Prostate gland (tissue), 2 donors: ENCODE results near the gene STOML1. TPM values are rescaled to one million over a fixed set of nuclear protein-coding genes. Genes with fewer than 3 reads are reported as not detected.

Source experiments
- DNase-seq: peaks from one replicate; pipeline ENCODE4 v3.0.0-alpha.2; 2019; ENCODE audit warnings: low spot score
- H3K27ac ChIP-seq, 2 donors: fragments of 200-600 bp; sonication (generic); 2 replicates each; pipeline ENCODE4 v1.5.1; 2017 to 2019
- H3K27me3 ChIP-seq: fragments of 200-600 bp; sonication (generic); replicated peaks from 2 replicates; pipeline ENCODE4 v1.5.1; 2019; ENCODE audit not compliant: insufficient read depth
- H3K36me3 ChIP-seq, 2 donors: fragments of 200-600 bp; sonication (generic); 1 replicate in 1 of 2; 2 replicates in 1 of 2; pipeline versions ENCODE4 v1.5.1 to v1.8.1; 2017 to 2019
- H3K4me1 ChIP-seq: fragments of 200-600 bp; sonication (generic); replicated peaks from 2 replicates; pipeline ENCODE4 v1.5.1; 2019
- H3K4me3 ChIP-seq, 2 donors: fragments of 200-600 bp; sonication (generic); 2 replicates each; pipeline ENCODE4 v1.5.1; 2017 to 2019
- H3K9me3 ChIP-seq: fragments of 200-600 bp; sonication (generic); 2 replicates; pipeline ENCODE4 v1.5.1; 2017
- POLR2A ChIP-seq: fragments of 450-650 bp; IDR thresholded peaks from one replicate; pipeline ENCODE4 v1.6.1; 2016; ENCODE audit warnings: antibody characterized with exemption, mild to moderate bottlenecking
- POLR2AphosphoS5 ChIP-seq: sonication (generic); formaldehyde crosslinking; IDR thresholded peaks from one replicate; pipeline ENCODE4 v1.6.1; 2017; ENCODE audit warnings: antibody characterized with exemption
- WGBS: methylation state at CpG from one replicate; pipeline ENCODE4 v1.1.5; 2018; 5-methylcytosine and 5-hydroxymethylcytosine counted together
- intact Hi-C: fragments of 100-400 bp; cut with DNase I; formaldehyde crosslinking; loops from one replicate; pipeline ENCODE4 v1.14.2; 2022
- total RNA-seq, 2 donors: library from RNA; depleted of rRNA; stranded (reverse); fragments of >200 nt; gene quantifications; one replicate each; pipeline ENCODE4 v1.1.0, GENCODE V29; 2016
- TF ChIP-seq, protein P1 (sequence below), 4 experiments: fragments of 200-600 bp in 2 of 4; fragments of 450-650 bp in 2 of 4; sonication (generic) in 2 of 4; IDR thresholded peaks; 1 replicate in 3 of 4; 2 replicates in 1 of 4; pipeline ENCODE4 v1.5.1; 2016 to 2019; ENCODE audit warnings: antibody characterized with exemption in 4 of 4, mild to moderate bottlenecking in 2 of 4, moderate library complexity in 2 of 4

Gene STOML1
- total RNA-seq, 2 donors from 2014 or later, result 15.6 to 26.8 TPM

- no peak for TF ChIP-seq POLR2A
- no peak for TF ChIP-seq POLR2AphosphoS5
- TF ChIP-seq, protein P1, sequence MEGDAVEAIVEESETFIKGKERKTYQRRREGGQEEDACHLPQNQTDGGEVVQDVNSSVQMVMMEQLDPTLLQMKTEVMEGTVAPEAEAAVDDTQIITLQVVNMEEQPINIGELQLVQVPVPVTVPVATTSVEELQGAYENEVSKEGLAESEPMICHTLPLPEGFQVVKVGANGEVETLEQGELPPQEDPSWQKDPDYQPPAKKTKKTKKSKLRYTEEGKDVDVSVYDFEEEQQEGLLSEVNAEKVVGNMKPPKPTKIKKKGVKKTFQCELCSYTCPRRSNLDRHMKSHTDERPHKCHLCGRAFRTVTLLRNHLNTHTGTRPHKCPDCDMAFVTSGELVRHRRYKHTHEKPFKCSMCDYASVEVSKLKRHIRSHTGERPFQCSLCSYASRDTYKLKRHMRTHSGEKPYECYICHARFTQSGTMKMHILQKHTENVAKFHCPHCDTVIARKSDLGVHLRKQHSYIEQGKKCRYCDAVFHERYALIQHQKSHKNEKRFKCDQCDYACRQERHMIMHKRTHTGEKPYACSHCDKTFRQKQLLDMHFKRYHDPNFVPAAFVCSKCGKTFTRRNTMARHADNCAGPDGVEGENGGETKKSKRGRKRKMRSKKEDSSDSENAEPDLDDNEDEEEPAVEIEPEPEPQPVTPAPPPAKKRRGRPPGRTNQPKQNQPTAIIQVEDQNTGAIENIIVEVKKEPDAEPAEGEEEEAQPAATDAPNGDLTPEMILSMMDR (IDR thresholded peaks at IDR 0.05), result no peak
- Histone ChIP-seq H3K9me3 (no peaks in the 10 kb centered on the region), H3K36me3 (no peaks in the 10 kb centered on the region), H3K27ac (peak overlapping the region in 1 of 2 donors; percentile 74), H3K4me3 (no peak overlapping the region), H3K27me3 (no peaks in the 10 kb centered on the region), H3K4me1 (peaks cover 4% of the 10 kb centered on the region)
- intact Hi-C loops, result loop anchor here (10.0 kb wide), 1 partner anchor 624 kb away; the partner anchor contains the start of gene CLK3
- 65% methylated on average over 9 of the region's 9 CpGs for WGBS
- no peak for DNase-seq
Observed at GRCh38 chr15:73990250-73991005, 1.7 kb downstream of the STOML1 start.

- Histone ChIP-seq H3K4me3 (no peak overlapping the region), H3K27ac (peak overlapping the region in 1 of 2 donors; percentile 29), H3K9me3 (no peaks in the 10 kb centered on the region), H3K4me1 (peaks cover 9% of the 10 kb centered on the region), H3K27me3 (no peaks in the 10 kb centered on the region), H3K36me3 (no peaks in the 10 kb centered on the region)
- TF ChIP-seq, protein P1 (IDR thresholded peaks at IDR 0.05), result no peak
- no peak for TF ChIP-seq POLR2AphosphoS5
- WGBS, result 70% methylated on average over 9 of the region's 9 CpGs
- intact Hi-C loops, result no loop called here
- no peak for DNase-seq
Observed at GRCh38 chr15:73989001-73989798, 2.9 kb downstream of the STOML1 start.

GRCh38 chr15:73988445-73988969 is 3.6 kb downstream of the STOML1 start:
- Histone ChIP-seq H3K4me3 (no peak overlapping the region), H3K4me1 (peaks cover 15% of the 10 kb centered on the region), H3K36me3 (no peaks in the 10 kb centered on the region), H3K9me3 (no peaks in the 10 kb centered on the region), H3K27me3 (no peaks in the 10 kb centered on the region), H3K27ac (peak overlapping the region in 1 of 2 donors; percentile 33)
- intact Hi-C loops, result no loop called here
- DNase-seq, result no peak
- WGBS, result 98% methylated on average over 13 of the region's 13 CpGs
- TF ChIP-seq POLR2A, result no peak
- TF ChIP-seq, protein P1 (IDR thresholded peaks at IDR 0.05), result no peak
- no peak for TF ChIP-seq POLR2AphosphoS5

GRCh38 chr15:73987681-73988444 is 4.2 kb downstream of the STOML1 start:
- intact Hi-C loops, result no loop called here
- H3K4me3 ChIP-seq, result no peak overlapping the region
- peak overlapping the region in 1 of 2 donors; percentile 33 for H3K27ac ChIP-seq
- H3K9me3 ChIP-seq, result no peaks in the 10 kb centered on the region
- no peak for TF ChIP-seq POLR2AphosphoS5
- no peak for TF ChIP-seq POLR2A
- TF ChIP-seq, protein P1 (IDR thresholded peaks at IDR 0.05), result no peak
- WGBS, result 51% methylated on average over 9 of the region's 9 CpGs
- no peaks in the 10 kb centered on the region for H3K27me3 ChIP-seq
- peaks cover 22% of the 10 kb centered on the region for H3K4me1 ChIP-seq
- no peaks in the 10 kb centered on the region for H3K36me3 ChIP-seq
- DNase-seq, result no peak
